GM18861 (cell line): Measurements from ENCODE around the gene MEGF6.

Experiments used
- ATAC-seq: cut with Tn5 transposase; IDR thresholded peaks from one replicate; pipeline ENCODE4 v1.9.1; 2021; ENCODE audit not compliant: unreplicated experiment

Gene MEGF6

GRCh38 chr1:3644273-3644672 lies 33.0 kb upstream of the MEGF6 start:
- no peak for ATAC-seq

- no peak for ATAC-seq
Observed at GRCh38 chr1:3642919-3643675, 31.8 kb upstream of the MEGF6 start.

DNA sequence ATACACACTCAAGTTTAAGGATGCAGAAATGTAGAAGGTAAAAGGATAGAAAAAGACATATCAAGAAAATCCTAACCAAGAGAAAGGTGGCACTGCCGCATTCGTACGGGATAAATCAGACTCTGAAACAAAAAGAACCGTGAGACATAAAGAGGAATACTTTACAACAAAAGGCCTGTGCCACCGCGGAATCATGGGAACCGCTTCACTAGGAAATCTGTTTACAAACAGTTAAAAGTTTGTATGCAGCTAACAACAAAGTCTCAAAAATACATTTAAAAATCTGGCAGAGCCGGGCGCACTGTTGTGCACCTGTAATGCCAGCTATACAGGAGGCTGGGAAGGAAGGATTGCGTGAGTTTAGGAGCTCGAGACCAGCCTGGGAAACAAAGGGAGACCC lies 30.5 kb upstream of the MEGF6 start:
- no peak for ATAC-seq

GRCh38 chr1:3641046-3641760 lies 29.9 kb upstream of the MEGF6 start:
- no peak for ATAC-seq

DNA sequence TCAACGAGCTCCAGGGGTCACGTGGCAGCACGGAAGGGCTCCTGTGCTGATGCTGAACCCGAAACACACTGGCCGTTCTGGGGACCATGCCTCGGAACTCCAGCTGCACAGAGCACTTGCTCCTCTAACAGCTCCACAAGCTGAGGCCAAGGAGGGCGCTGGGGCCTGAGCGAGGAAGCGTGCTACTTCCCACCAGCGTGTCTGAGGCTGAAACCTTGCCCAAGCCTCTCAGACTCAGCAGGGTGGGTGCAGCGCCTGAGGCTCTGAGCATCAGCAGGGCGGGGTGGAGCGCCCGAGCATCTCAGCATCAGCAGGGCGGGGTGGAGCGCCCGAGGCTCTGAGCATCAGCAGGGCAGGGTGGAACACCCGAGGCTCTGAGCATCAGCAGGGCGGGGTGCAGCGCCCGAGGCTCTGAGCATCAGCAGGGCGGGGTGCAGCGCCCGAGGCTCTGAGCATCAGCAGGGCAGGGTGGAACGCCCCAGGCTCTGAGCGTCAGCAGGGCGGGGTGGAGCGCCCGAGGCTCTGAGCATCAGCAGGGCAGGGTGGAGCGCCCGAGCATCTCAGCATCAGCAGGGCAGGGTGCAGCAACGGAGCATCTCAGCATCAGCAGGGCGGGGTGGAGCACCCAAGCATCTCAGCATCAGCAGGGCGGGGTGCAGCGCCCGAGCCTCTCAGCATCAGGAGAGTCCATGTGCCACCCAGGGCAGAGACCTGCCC lies 29.0 kb upstream of the MEGF6 start:
- no peak for ATAC-seq

DNA sequence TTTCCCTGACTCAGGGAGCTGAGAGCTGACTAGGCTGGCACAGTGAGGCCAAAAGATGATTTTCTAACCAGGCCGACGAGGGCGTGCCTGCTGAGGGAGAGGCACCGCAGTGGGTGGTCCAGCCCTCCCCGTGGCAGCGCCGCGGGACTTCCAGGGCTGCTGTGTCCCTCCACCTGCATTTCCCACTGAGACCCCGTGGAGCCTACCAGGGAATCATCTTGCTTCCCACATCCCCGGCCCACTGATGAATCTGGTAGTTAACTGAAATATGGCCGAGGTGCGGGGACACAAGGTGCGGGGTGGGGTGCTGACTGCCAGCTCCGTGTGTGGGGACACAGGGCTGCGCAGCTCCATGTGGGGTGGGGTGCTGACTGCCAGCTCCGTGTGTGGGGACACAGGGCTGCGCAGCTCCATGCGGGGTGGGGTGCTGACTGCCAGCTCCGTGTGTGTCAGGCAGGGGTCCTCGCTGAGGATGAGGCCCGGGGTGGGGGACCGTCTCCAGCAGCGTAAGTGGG lies 28.1 kb upstream of the MEGF6 start:
- no peak for ATAC-seq

DNA sequence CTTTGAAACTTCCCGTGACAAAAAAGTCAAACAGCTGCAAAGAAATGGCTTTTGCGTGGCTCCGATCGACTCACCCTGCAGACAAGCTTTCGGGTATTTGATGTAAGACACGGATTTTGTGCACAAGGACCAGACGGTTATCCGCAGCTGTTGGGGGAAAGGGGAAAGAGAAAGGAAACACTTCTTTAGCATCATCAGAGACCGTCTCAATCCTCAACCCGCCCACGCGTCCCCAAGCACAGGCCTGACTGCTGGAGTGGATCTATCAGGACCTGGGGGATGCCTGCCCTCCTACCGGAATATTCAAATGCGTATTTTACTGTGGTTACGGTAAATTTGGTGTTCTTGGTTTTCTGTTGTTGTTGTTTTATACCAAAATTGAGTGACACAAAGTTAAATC lies 27.4 kb upstream of the MEGF6 start:
- no peak for ATAC-seq

- ATAC-seq = no peak
Observed at GRCh38 chr1:3638027-3638426, 26.7 kb upstream of the MEGF6 start.

DNA sequence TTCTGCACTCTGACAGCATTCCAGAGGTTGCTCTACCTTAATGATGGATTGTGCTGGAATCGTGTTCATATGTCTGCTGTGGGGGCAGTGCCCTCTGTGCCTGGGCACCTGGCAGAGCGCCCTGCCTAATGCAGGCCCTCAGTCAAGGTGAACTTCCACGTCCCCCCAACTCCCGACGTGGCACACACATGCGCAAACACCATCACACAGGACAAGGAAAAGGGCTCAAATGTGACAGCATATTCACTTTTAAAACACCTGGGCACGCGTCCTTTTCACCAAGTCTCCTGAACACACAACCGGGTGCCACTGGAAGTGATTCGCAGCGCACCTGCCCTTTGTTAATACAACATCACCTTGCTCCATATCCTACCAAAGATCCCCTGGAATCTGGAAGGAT lies 25.2 kb upstream of the MEGF6 start:
- no peak for ATAC-seq

DNA sequence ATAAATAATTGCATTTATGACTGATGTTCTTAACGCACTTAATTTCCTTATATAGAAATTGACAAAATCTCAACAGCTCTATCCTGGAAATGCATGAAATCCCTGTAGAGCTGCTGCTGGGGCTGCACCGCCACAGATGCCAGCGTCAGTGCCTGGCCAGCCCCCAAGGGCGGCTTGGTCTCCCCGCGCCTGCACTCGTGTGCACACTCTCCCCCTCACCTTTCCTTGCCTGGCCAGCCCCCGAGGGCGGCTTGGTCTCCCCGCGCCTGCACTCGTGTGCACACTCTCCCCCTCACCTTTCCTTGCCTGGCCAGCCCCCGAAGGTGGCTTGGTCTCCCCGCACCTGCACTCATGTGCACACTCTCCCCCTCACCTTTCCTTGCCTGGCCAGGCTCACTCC lies 24.8 kb upstream of the MEGF6 start:
- ATAC-seq = no peak

DNA sequence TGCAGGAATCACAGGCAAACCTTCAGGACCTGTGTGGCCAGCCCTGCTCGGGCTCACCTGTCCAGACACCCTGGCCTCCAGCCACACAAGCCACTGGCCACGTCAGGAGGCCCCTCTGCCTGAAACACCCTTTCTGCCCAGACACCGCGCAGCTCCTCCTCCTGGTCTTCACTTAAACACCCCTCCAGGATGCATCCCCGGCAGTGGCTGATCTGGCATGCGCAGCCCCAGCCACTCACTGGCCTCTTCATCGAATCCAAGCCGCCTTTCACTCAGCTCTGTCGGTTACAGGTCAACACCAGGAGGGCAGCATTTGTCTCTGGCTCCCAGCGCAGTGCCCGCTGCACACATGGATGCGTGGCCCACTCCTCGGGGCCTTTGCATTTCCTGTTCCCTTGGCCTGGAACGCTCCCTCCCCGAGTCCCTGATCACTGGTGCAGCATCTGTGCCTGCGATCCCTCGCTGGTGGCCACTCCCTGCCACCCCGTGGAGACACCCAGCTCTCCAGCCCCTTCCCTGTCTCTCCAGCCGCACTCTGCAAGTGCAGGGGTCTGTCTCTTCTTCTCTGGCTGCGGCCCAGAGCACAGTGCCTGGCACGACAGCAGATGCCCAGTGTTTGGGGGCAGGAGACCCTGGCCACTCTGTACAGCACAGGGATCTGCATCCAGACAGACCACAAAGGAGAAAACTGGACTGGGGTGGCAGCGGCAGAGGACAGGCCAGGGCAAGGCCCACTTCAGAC lies 22.9 kb upstream of the MEGF6 start:
- no peak for ATAC-seq

DNA sequence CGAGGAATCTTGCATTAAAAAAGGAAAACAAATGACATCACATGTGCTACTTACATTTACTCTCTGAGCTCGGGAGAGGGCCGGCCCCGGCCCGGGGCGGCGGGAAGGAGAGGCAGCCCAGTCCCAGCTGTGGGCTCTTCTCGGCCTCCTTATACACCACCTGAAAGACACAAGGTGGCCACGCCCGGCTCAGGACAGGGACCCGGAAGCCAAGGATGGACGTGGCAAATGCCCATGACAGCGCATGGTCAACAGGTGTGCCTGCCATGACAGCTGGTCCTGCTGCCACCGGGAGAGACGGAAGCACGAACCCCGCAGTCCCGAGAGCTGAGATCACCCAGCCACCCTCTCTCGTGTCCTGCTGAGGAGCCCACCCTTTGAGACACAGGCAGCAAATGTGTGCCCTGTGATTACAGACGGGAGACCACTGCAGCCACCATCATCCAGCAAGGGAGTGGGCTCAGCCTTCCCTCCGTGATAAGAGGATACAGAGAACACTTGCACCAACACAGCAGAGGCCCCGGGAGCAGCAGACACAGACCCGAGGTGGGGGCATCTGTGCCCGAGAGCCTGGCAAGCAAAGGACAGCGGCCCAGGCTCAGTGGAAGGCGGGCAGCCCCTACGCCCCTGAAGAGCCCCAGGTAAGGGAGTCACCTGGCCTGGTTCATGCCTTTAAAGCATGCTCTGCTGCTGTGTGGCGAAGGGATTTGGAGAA lies 22.2 kb upstream of the MEGF6 start:
- ATAC-seq = no peak

DNA sequence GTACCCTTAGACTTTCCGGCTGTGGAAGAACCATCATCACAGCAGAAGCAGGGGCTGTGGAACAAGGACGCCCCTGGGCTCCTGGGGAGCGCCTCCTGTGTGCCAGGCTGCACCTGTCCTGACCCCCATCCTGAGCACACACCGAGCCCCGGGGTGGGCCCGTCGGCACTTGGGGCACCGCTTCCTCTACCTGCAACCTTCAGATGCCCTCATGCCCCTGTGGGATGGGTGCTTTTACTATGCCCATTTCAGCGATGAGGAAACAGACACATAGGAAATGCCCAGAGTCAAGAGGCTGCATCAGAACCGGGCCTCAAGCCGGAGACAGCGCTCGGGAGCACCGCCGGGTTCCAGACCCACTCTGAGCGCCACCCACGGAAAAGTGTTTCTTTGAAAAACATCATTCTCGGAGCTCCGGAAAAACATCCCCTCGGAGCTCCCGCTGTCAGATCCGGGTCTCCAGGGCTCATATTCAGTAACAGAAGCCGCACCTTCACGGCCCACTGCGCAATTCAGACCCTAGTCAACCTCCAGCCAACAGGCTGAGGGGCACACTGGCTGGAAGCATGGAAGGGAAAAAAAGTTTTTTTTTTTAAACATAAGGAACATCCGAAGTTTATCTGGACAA lies 21.5 kb upstream of the MEGF6 start:
- no peak for ATAC-seq

DNA sequence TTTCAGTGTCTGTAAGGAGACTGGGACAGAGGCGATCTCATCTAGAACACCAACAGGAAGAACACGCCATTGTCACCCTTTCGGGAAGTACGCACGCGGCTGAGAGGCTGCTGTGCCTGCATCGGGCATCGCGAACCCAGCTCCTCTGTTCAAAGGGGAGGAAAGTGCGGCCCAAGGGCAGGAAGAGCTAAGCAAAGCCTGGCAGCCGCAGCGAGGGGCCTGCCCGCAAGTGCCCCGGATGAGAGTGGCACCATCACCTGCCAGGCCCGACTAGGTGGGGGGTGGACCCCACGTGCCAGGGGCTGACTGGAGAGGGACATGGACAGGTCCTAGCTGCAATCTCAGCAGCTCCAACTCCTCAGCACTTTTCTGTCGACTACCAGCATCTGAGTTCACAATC lies 21.0 kb upstream of the MEGF6 start:
- no peak for ATAC-seq

GRCh38 chr1:3631320-3632260 lies 20.3 kb upstream of the MEGF6 start:
- ATAC-seq = no peak

DNA sequence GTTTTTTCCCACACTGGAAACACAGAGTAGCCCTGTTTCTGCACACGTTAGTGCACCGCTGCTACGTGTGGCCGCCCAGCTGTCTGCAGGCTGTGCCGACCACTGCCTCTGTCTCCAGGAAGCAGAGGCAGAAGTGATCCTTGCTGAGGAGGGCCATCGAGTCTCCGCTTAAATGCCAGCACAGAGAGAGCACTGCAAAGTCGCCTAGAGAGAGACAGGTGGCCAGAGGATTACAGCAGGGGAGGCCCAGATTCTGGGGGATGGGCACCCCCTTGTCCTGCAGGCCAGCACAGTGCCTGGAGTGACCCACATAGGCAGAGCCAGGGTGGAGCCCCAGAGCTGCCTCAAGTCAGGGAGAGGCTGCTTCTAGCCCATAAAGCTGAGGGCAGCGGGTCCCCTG lies 19.6 kb upstream of the MEGF6 start:
- ATAC-seq = no peak

GRCh38 chr1:3630161-3630611 lies 18.9 kb upstream of the MEGF6 start:
- ATAC-seq = no peak

DNA sequence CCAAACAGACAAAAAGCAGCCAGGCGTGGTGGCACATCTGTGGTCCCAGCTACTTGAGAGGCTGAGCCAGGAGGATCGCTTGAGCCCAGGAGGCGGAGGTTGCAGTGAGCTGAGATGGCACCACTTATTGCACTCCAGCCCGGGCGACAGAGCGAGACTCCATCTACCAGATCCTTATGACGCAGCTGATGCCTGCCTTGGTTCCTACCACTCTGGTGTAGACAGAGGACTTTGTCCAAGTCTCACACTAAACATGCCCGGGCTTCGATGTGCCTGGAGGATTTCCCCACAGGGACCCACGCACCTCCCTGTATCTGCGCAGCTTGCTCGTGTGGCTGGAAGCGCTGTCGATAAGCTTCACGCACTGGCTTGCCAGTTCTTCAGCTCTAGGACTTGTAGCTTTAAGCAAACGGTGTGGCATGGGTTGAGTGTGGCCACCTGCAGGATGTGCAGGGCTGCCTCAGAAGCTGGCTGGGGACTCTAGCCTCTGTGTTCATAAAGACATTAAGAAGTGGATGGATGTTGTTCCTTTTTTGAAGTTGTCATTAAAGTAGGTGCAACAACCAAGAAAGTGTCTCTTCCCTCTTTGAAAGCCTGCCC lies 18.4 kb upstream of the MEGF6 start:
- no peak for ATAC-seq
